ENCODE results near the gene TIGAR.

TIGAR gene

GRCh38 chr12:4380332-4380731 lies 59.3 kb downstream of the TIGAR start:
- no peak for DNase-seq

- no peak for DNase-seq
Measured at GRCh38 chr12:4383304-4383865, 62.4 kb downstream of the TIGAR start.

- no peak for DNase-seq
Measured at GRCh38 chr12:4386801-4387200, 65.8 kb downstream of the TIGAR start.

GRCh38 chr12:4387607-4388006 lies 66.6 kb downstream of the TIGAR start:
- no peak for DNase-seq

- no peak for DNase-seq
Measured at GRCh38 chr12:4388032-4388431, 67.0 kb downstream of the TIGAR start.

- DNase-seq: no peak
Measured at GRCh38 chr12:4388662-4389061, 67.6 kb downstream of the TIGAR start.

- no peak for DNase-seq
Measured at GRCh38 chr12:4392223-4392742, 71.3 kb downstream of the TIGAR start.

- DNase-seq: no peak
Measured at GRCh38 chr12:4393211-4393610, 72.2 kb downstream of the TIGAR start.

GRCh38 chr12:4395818-4396217 lies 74.8 kb downstream of the TIGAR start:
- DNase-seq: no peak

GRCh38 chr12:4401117-4401516 lies 80.1 kb downstream of the TIGAR start:
- no peak for DNase-seq

- no peak for DNase-seq
Measured at GRCh38 chr12:4402996-4403395, 82.0 kb downstream of the TIGAR start.

Data from NCI-H1694 treated with DMSO at 0.1 percent for 48 hours (cell line).